GM19238 (cell line): Measurements from ENCODE around the gene HSPA12A.
A peak's percentile ranks its signal among the peaks of the same experiment; 100 is the strongest.

Source experiments
- DNase-seq: peaks from one replicate; pipeline ENCODE4 v3.0.0; 2011; ENCODE audit warnings: low spot score; ENCODE audit not compliant: insufficient read length

The HSPA12A gene

GRCh38 chr10:116742367-116743265, at the start of gene HSPA12A:
TSS of gene HSPA12A (minus strand) at chr10:116742566. CDS start at chr10:116742469, 97 bp downstream.
- DNase-seq: peak; percentile 79

DNA sequence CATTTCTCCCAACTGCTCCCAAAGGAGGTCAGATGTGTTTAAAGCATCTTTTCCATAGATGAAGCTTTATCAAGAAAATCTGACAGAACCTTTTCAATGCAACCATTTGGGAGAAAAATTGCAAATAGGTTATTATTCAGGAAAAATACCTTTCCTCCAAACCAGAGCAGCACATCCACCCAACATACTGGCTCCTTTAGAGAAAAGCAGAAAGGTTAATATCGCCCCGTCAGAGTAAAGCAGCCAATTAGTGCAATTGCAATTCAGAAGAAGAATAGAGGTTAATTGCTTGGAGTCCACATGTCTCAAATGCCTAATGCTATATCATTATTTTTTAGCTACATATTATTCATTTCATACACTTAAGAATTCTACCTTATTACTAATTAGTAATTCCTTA, 48.9 kb upstream of the HSPA12A start:
- no peak for DNase-seq

DNA sequence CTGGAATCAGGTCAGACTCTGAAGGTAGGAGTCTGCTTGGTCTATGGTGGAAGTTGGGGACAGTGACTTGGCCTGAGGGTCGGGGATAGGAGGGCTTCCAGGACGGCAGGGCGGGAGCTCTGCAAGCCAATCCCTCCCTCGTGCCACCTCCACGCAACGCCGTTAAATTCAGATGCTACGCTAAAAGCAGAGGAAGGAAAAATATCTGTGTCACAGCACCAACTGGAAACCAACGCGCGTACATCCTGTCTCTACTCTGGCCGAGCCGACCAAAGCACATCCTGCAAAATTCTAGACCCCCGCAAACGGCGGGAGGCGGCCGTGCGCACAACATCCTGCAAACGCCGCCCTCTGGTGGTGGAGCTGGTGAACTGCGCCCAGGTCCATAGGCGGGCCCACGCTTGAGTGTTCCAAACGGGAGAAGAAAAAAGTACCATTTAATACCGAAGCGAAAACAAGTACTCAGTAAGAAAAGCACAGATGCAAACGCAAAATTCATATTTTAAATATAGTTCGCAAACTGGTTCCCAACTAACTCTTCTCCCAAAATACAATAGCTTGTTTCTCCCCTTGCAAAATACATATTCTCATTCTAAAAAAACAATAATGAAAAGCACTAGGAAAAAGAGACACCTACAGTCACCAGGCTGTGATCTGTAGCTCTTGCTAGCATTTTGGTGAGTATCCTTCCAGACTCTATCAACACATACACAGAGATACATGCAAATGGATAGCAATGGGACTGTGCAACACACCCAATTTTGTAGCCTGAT, 45.7 kb upstream of the HSPA12A start:
- DNase-seq: peak; percentile 53

GRCh38 chr10:116787053-116787659, 44.8 kb upstream of the HSPA12A start:
- DNase-seq: no peak

DNA sequence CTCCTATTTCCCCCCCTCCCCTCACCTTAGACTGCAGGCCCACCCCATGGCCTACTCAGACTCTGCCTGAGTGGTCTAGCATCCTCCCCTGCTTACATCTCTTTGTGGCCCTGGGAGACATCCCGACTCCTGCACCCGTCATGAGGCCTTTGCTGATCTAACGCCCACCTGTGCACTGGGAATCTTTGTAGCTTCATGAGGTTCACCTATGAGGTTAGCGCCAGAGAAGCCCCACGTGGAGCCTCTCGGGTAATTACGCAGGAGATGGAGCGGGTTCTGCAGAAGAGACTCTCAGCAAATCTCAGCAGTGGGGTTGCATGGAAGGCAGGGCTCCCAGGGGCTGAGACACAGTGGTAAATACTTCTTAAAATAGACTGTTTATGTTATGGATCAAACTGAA, 43.5 kb upstream of the HSPA12A start:
- no peak for DNase-seq

GRCh38 chr10:116785282-116785681, 42.9 kb upstream of the HSPA12A start:
- DNase-seq: no peak

GRCh38 chr10:116784651-116785050, 42.3 kb upstream of the HSPA12A start:
- no peak for DNase-seq

- DNase-seq: no peak
These were observed 41.7 kb upstream of the HSPA12A start for GRCh38 chr10:116784035-116784434.

DNA sequence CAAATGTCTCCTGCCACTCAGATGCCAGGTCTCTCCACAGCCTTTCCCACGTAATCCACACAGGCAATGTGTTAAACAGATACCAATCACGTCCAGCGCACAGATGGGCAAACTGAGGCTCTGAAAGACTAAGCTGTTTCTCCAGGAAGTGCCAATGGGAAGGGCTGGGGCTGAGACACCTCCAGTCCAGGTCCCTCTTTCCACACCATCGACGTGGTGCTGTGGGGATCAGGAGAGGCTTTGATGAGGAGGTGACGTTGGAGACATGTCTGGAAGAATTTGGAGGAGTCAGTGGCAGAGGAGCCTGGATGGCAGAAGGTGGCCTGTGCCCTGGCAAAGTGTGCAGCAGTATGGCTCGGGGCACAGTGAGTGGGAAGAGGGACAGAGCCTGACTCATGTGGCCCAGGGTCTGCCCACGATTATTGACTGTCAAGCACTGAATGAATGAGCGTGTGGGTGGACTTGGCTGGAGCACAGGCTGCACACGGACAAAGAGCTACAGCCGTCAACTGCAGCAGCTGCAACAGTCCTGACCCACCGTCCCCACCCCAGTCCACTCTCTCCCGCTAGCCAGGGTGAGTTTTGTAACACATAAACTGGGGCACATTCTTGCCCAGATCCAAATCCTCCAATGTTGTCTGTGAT, 40.8 kb upstream of the HSPA12A start:
- no peak for DNase-seq

DNA sequence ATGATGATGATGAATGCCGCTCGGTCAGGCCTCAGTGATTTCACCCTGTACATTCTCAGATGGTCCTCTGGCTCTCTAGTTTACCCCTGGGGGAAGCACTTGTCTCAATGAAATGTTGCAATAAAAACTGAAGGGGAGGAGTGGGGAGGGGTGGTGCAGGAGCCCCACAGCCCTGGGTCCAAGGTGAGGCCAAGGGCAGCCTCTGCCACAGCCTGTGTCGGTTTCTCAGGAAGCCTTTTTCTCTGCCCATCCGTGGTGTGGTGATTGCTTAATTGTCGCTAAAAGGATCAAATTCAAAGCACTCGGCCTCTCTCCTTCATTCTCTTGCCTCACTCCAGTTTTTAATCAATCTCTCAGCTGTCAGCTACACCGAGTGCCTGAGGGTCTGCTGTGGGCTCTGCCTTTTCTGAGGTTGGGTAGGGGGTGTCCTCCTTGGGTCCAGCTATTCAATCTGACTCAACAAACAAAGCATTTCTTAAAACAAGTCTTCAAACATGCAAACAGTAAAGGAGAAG, 39.1 kb upstream of the HSPA12A start:
- DNase-seq: no peak

- DNase-seq: no peak
These were observed 38.4 kb upstream of the HSPA12A start for GRCh38 chr10:116780691-116781205.

GRCh38 chr10:116779076-116779687, 36.8 kb upstream of the HSPA12A start:
- DNase-seq: no peak

GRCh38 chr10:116777006-116777405, 34.6 kb upstream of the HSPA12A start:
- no peak for DNase-seq

DNA sequence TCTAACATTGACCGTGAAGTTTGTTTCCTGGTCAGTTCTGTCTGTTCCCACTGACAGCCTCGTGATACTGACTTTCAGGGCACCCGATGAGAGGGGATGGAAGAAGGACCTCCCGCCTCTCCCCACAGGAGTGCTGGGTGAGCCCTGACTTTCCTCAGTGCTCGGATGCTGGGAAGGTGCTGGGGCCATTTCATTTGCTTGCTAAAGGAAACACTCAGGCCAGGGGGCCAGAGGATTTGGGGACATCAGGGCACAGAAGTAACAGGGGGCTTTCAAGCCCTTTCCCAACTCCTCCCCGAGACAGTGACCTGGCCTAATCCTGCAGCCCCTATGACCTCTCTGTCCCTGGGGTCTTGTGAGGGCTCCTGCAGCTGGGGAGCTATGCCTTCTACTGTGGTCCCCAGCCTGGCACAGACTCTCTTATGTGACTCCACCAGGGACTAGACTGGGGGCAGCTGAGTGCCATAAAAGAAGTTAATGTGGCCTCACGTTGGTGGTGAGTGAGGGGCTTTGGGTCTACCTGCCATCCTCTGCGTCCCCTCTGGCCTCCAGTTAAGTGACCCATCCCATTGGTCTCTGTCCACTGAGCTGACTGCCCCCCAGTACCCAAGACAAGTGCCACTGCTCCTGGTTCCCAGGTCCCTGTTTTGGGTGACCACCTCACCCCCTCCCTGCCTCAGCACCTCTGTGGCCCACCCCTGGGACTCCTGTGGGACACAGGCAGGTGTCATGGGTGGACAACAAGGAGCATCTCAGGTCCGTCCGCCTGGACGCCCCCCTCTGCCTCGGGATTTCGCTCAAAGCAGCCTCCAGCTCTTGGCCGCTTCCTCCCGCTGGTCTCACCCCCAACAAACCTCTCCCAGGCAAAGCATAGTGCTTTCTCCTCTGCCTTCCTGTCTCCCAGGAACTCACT, 33.4 kb upstream of the HSPA12A start:
- DNase-seq: no peak

DNA sequence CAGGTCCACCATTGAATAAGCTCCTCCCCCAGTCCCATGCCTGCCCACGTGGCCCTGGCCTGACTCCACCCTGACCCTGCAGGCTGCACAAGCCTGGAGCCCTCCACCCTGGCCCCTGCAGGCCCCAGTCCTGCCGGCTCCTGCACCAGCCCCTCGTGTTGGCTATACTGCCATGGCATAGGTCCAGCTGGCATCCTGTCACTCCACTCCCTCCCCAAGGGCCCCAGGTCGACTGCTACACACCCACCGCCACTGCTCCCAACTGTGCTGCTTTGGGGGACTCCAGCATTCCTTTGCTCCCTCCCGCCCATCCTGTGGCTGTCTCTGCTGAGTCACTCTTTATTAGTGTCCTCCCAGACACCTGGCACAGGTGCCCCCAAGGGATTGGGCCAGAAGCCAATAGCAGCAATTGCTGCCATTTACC, 32.4 kb upstream of the HSPA12A start:
- DNase-seq: no peak

DNA sequence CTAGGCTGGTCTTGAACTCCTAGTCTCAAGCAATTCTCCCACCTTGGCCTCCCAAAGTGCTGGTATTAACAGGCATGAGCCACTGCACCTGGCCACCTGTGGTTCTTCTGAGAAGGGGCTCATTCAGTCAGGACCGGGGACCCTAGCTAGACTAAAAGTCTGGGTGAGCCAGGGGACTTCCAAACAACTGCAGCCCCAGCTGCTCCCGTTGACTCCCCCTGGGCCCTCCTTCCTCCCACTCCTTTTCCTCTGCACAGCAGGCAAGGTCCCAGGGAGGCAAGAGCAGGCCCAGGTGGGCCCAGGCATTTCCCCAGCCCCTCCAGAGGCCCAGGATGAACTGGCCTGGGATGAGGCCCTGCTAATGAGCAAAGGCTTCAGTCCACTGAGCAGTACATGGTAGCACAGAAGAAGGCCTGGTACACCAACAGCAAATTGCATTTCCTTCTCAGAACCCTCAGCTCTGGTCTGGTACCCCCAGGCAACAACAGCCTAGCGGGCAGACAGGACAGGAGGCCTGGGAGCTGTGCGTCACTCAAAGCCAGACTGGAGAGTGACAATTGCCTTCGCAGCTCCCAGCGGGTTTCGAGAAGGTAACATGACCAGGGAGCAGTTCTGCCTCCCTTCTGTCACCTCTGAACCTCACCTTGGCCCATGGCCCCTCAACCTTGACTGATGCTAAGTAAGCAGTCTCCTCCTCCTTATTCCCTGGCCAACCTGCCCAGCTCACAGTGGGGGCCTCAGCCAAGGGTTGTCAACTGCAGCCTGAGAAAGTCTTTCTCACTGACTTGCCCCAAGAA, 30.7 kb upstream of the HSPA12A start:
- no peak for DNase-seq

- DNase-seq: no peak
These were observed 29.7 kb upstream of the HSPA12A start for GRCh38 chr10:116771959-116772585.
